PC-3 (cell line): ENCODE measurements around the gene ADAMTSL1. TPM values are rescaled to one million over a fixed set of nuclear protein-coding genes. Genes with fewer than 3 reads are reported as not detected.

ENCODE experiments used
- ATAC-seq: fragments of 200-7000 bp; cut with Tn5 transposase; 2 replicates; pipeline ENCODE4 v1.9.1; 2020; ENCODE audit warnings: mild to moderate bottlenecking, moderate library complexity
- BruUV-seq: library from RNA; stranded (reverse); fragments of 400-500 nt; replicated peaks from 2 replicates; lab custom pipeline; 2021; lab: Mats Ljungman, UMichigan
- CTCF ChIA-PET: fragments of 300-600 bp; sonication (Branson Sonifier 250); formaldehyde crosslinking; loops from one replicate; lab custom pipeline; 2022; ENCODE audit warnings: antibody characterized with exemption; lab: Charles Lee
- POLR2A ChIA-PET: fragments of 300-600 bp; sonication (Branson Sonifier 250); formaldehyde crosslinking; loops from one replicate; lab custom pipeline; 2022; ENCODE audit warnings: antibody characterized with exemption; ENCODE audit not compliant: unreplicated experiment; lab: Charles Lee
- DNase-seq: peaks from one replicate; pipeline ENCODE4 v3.0.0-alpha.2; 2015
- H2AFZ ChIP-seq: fragments of 300-600 bp; sonication (generic); 2 replicates; pipeline ENCODE4 v1.6.0; 2016; ENCODE audit warnings: antibody characterized with exemption, low read length
- H3F3A ChIP-seq: fragments of 300-600 bp; sonication (generic); one replicate; pipeline ENCODE4 v1.6.0; 2017; ENCODE audit warnings: antibody characterized with exemption, low read length, control low read depth, mild to moderate bottlenecking; ENCODE audit not compliant: unreplicated experiment
- H3K27ac ChIP-seq: fragments of 300-600 bp; sonication (generic); 2 replicates; pipeline ENCODE4 v1.5.1; 2016; ENCODE audit warnings: mild to moderate bottlenecking, low read length
- H3K27me3 ChIP-seq: fragments of 300-600 bp; sonication (generic); 2 replicates; pipeline ENCODE4 v1.6.1; 2016; ENCODE audit warnings: low read length, mixed read lengths
- H3K36me3 ChIP-seq: fragments of 300-600 bp; sonication (generic); 2 replicates; pipeline ENCODE4 v1.6.1; 2016; ENCODE audit warnings: low read depth, mixed run types, low read length, mixed read lengths
- H3K4me1 ChIP-seq: fragments of 300-600 bp; sonication (generic); 2 replicates; pipeline ENCODE4 v1.5.1; 2016; ENCODE audit warnings: low read length; ENCODE audit not compliant: insufficient read depth
- H3K4me2 ChIP-seq: fragments of 300-600 bp; sonication (generic); 2 replicates; pipeline ENCODE4 v1.6.0; 2016; ENCODE audit warnings: low read length
- H3K4me3 ChIP-seq: fragments of 300-600 bp; sonication (generic); 2 replicates; pipeline ENCODE4 v1.5.1; 2016; ENCODE audit warnings: mild to moderate bottlenecking, low read length, mixed read lengths
- H3K79me2 ChIP-seq: fragments of 300-600 bp; sonication (generic); 2 replicates; pipeline ENCODE4 v1.6.1; 2017; ENCODE audit warnings: low read length, mixed read lengths
- H3K9ac ChIP-seq: fragments of 300-600 bp; sonication (generic); 2 replicates; pipeline ENCODE4 v1.6.0; 2016; ENCODE audit warnings: mild to moderate bottlenecking, low read length
- H3K9me2 ChIP-seq: fragments of 300-600 bp; sonication (generic); replicated peaks from 2 replicates; pipeline ENCODE4 v1.6.1; 2016; ENCODE audit warnings: mixed run types, low read length, mixed read lengths
- H3K9me3 ChIP-seq: fragments of 300-600 bp; sonication (generic); 2 replicates; pipeline ENCODE4 v1.6.1; 2016; ENCODE audit warnings: low read length, mixed read lengths
- H4K20me1 ChIP-seq: fragments of 300-600 bp; sonication (generic); 2 replicates; pipeline ENCODE4 v1.6.1; 2016; ENCODE audit warnings: low read length, mixed read lengths
- EZH2 ChIP-seq: fragments of 300-600 bp; sonication (generic); IDR thresholded peaks from one replicate; pipeline ENCODE4 v1.6.1; 2017; ENCODE audit warnings: antibody characterized with exemption, mild to moderate bottlenecking, low read length; ENCODE audit not compliant: unreplicated experiment
- EZH2phosphoT487 ChIP-seq: fragments of 300-600 bp; sonication (generic); IDR thresholded peaks from 2 replicates; pipeline ENCODE4 v1.6.1; 2018; ENCODE audit warnings: mild to moderate bottlenecking, antibody characterized with exemption, low read length, borderline replicate concordance
- intact Hi-C: fragments of 100-400 bp; cut with micrococcal nuclease; formaldehyde crosslinking; loops from 2 replicates; pipeline ENCODE4 v1.9.0; 2023
- total RNA-seq: library from RNA; depleted of rRNA; stranded (reverse); fragments of >200 nt; gene quantifications from 2 replicates; pipeline ENCODE4 v1.2.3, GENCODE V29; 2014
- TF ChIP-seq, protein P1 (sequence below): fragments of 300-600 bp; sonication (generic); conservative IDR thresholded peaks from 2 replicates; pipeline ENCODE4 v1.5.1; 2017; ENCODE audit warnings: antibody characterized with exemption, low read depth, mild to moderate bottlenecking, low read length

ADAMTSL1 gene
- total RNA-seq, 1 experiment from 2014 or later = 0.26 TPM

DNA sequence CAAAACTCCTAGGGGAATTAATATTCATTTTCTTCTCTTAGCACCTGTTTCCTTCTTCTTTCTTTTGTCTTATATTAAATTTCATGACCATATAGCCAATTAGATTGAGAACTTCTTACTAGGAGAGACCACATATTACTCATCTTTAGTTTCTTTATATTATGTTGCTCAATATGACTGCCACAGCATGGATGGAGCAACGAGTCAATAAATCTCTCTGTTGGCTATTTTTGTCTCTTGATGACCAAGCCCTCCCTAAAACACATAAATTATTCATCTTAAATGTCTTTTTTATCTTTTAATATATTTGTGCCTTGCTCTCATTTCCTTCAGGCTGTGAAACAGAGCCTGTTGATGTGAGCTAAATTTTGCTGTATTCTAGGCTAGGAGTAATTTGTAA lies 123.0 kb downstream of the ADAMTSL1 start:
- no TSS peak for BruUV-seq
- H3K36me3 ChIP-seq = no peaks in the 10 kb centered on the region
- DNase-seq (peak; percentile 56), ATAC-seq (no peak)
- H3K27me3 ChIP-seq = no peaks in the 10 kb centered on the region
- no peak overlapping the region for H2AFZ ChIP-seq
- no peaks in the 10 kb centered on the region for H3K9me3 ChIP-seq
- H3K4me1 ChIP-seq = peaks cover 5% of the 10 kb centered on the region; the same call in 1 of the 2 replicates
- intact Hi-C loops = no loop called here
- no peaks in the 10 kb centered on the region for H3K9me2 ChIP-seq
- TF ChIP-seq EZH2phosphoT487 = no peak
- TF ChIP-seq, protein P1, sequence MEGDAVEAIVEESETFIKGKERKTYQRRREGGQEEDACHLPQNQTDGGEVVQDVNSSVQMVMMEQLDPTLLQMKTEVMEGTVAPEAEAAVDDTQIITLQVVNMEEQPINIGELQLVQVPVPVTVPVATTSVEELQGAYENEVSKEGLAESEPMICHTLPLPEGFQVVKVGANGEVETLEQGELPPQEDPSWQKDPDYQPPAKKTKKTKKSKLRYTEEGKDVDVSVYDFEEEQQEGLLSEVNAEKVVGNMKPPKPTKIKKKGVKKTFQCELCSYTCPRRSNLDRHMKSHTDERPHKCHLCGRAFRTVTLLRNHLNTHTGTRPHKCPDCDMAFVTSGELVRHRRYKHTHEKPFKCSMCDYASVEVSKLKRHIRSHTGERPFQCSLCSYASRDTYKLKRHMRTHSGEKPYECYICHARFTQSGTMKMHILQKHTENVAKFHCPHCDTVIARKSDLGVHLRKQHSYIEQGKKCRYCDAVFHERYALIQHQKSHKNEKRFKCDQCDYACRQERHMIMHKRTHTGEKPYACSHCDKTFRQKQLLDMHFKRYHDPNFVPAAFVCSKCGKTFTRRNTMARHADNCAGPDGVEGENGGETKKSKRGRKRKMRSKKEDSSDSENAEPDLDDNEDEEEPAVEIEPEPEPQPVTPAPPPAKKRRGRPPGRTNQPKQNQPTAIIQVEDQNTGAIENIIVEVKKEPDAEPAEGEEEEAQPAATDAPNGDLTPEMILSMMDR = no peak
- TF ChIP-seq EZH2 = no peak
- H4K20me1 ChIP-seq = no peaks in the 10 kb centered on the region
- H3F3A ChIP-seq = no peaks in the 10 kb centered on the region
- no peak overlapping the region for H3K4me2 ChIP-seq
- CTCF ChIA-PET = no interaction called here
- peak overlapping the region; percentile 15; the same call in 1 of the 2 replicates for H3K27ac ChIP-seq
- no peak overlapping the region for H3K9ac ChIP-seq
- H3K4me3 ChIP-seq = no peak overlapping the region
- POLR2A ChIA-PET = no interaction called here
- H3K79me2 ChIP-seq = no peaks in the 10 kb centered on the region

- H3K9me3 ChIP-seq = no peaks in the 10 kb centered on the region
- no peak overlapping the region for H2AFZ ChIP-seq
- TF ChIP-seq, protein P1 = no peak
- TF ChIP-seq EZH2 = no peak
- TF ChIP-seq EZH2phosphoT487 = no peak
Observed at GRCh38 chr9:18598969-18599368, 125.0 kb downstream of the ADAMTSL1 start.

DNA sequence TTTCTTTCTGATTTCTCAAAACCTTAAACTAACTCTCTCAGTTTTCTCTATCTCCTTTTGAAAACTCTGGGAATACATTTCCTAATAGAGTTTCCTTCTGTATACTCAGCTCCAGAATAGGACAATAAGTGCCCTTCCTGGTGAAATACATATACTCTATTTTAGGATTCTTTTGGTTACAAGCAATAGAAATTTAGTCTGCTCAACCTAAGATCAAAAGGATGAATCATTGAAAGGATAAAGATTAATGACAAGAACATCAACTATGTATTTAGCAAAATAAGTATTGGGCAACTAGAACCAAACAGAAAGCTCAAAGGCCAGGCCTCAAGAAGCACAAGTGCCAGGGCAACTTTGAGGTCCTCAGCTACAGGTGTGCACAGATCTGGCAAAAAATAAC lies 127.1 kb downstream of the ADAMTSL1 start:
- no peak overlapping the region for H3K4me2 ChIP-seq
- ChIA-PET CTCF (no interaction called here), POLR2A (no interaction called here)
- DNase-seq (no peak), ATAC-seq (no peak)
- no peak overlapping the region for H2AFZ ChIP-seq
- H3K9me3 ChIP-seq = no peaks in the 10 kb centered on the region
- H4K20me1 ChIP-seq = no peaks in the 10 kb centered on the region
- no peak overlapping the region for H3K27ac ChIP-seq
- peaks cover 5% of the 10 kb centered on the region; the same call in 1 of the 2 replicates for H3K4me1 ChIP-seq
- H3K9ac ChIP-seq = no peak overlapping the region
- no peaks in the 10 kb centered on the region for H3F3A ChIP-seq
- no peaks in the 10 kb centered on the region; the same call in 1 of the 2 replicates for H3K36me3 ChIP-seq
- no peaks in the 10 kb centered on the region for H3K79me2 ChIP-seq
- TF ChIP-seq EZH2 (no peak), EZH2phosphoT487 (no peak)
- TF ChIP-seq, protein P1 = no peak
- no TSS peak for BruUV-seq
- H3K4me3 ChIP-seq = no peak overlapping the region
- intact Hi-C loops = no loop called here
- H3K9me2 ChIP-seq = no peaks in the 10 kb centered on the region
- H3K27me3 ChIP-seq = no peaks in the 10 kb centered on the region

More at GRCh38 chr9:18598969-18599368, 125.0 kb downstream of the ADAMTSL1 start:
- H3K9me2 ChIP-seq = no peaks in the 10 kb centered on the region
- CTCF ChIA-PET = no interaction called here
- peaks cover 5% of the 10 kb centered on the region; the same call in 1 of the 2 replicates for H3K4me1 ChIP-seq
- no peak overlapping the region for H3K9ac ChIP-seq
- no TSS peak for BruUV-seq
- H3K27me3 ChIP-seq = no peaks in the 10 kb centered on the region
- H3F3A ChIP-seq = no peaks in the 10 kb centered on the region
- DNase-seq (no peak), ATAC-seq (no peak)
- POLR2A ChIA-PET = no interaction called here
- no peaks in the 10 kb centered on the region; the same call in 1 of the 2 replicates for H3K36me3 ChIP-seq
- H3K79me2 ChIP-seq = no peaks in the 10 kb centered on the region
- H3K4me3 ChIP-seq = no peak overlapping the region
- no peak overlapping the region for H3K27ac ChIP-seq
- intact Hi-C loops = no loop called here
- H3K4me2 ChIP-seq = no peak overlapping the region
- H4K20me1 ChIP-seq = no peaks in the 10 kb centered on the region
